B cell (primary cell): ENCODE data around the gene ROMO1.
"Not testable (repeated sequence)": the region's sequence is repeated elsewhere in the genome, so short reads cannot be mapped to it uniquely, and the experiment has no call there.

Experiments used
- EZH2 ChIP-seq: IDR thresholded peaks from 2 replicates; pipeline ENCODE4 v1.6.1; 2012; ENCODE audit warnings: borderline replicate concordance, low read depth, mild to moderate bottlenecking, moderate library complexity, low read length; ENCODE audit not compliant: insufficient read depth, poor library complexity, severe bottlenecking
- TF ChIP-seq, protein P1 (sequence below): fragments of 200-600 bp; IDR thresholded peaks from one replicate; pipeline ENCODE4 v1.8.0; 2022; ENCODE audit warnings: antibody characterized with exemption, mild to moderate bottlenecking

DNA sequence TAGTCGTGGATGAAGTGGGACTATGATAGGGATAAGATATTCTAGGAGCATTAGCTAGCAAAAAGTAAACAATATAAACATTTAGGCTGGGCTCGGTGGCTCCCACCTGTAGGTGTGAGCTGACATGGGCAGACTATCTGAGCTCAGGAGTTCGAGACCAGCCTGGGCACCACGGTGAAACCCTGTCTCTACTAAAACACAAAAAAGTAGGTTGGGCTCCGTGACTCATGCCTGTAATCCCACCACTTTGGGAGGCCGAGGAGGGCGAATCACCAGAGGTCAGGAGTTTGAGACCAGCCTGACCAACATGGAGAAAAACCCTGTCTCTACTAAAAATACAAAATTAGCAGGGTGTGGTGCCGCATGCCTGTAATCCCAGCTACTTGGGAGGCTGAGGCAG is 19.1 kb downstream of the ROMO1 start:
- TF ChIP-seq, protein P1, sequence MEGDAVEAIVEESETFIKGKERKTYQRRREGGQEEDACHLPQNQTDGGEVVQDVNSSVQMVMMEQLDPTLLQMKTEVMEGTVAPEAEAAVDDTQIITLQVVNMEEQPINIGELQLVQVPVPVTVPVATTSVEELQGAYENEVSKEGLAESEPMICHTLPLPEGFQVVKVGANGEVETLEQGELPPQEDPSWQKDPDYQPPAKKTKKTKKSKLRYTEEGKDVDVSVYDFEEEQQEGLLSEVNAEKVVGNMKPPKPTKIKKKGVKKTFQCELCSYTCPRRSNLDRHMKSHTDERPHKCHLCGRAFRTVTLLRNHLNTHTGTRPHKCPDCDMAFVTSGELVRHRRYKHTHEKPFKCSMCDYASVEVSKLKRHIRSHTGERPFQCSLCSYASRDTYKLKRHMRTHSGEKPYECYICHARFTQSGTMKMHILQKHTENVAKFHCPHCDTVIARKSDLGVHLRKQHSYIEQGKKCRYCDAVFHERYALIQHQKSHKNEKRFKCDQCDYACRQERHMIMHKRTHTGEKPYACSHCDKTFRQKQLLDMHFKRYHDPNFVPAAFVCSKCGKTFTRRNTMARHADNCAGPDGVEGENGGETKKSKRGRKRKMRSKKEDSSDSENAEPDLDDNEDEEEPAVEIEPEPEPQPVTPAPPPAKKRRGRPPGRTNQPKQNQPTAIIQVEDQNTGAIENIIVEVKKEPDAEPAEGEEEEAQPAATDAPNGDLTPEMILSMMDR: not testable (repeated sequence)
- not testable (repeated sequence) for TF ChIP-seq EZH2
